HTERT RPE-1 (cell line): ENCODE measurements around the gene CYP4F22.
"Not testable (repeated sequence)": the region's sequence is repeated elsewhere in the genome, so short reads cannot be mapped to it uniquely, and the experiment has no call there.

Source experiments
- in situ Hi-C: fragments of 300-500 bp; cut with MboI; formaldehyde crosslinking; loops from 4 replicates; pipeline ENCODE4 v1.14.3; 2020; ENCODE audit warnings: low sequenced_read_pairs

Gene CYP4F22

GRCh38 chr19:15488489-15489226 is 19.7 kb upstream of the CYP4F22 start:
- in situ Hi-C loops: no loop called here

GRCh38 chr19:15495151-15495550 is 13.2 kb upstream of the CYP4F22 start:
- in situ Hi-C loops: no loop called here

DNA sequence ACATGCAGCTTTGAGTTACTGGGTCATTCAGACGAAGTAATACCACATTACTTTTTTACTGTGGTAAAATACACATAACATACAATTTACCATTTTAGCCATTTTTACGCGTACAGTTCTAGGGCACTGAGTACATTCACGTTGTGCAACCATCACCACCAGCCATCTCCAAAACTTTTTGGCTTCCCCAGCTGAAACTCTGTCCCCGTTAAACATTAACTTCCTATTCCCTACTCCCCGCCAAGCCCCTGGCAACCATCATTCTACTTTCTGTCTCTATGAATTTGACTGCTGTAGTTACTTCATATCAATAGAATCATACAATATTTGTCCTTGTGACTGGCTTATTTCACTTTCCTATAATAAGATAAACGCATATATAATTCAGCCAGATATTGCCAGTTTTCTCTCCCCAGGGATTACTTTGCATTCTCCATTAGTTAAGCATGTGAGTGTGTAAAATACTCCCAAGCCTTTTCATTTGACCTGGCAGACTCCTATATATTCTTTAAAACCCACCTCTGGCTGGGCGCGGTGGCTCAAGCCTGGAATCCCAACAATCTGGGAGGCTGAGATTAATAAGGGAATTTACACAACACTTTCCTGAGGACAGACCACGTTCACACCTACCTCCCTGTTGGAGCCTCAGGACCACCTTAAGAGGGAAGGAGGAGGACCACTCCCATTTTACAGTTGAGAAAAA is 10.0 kb upstream of the CYP4F22 start:
- in situ Hi-C loops: no loop called here

DNA sequence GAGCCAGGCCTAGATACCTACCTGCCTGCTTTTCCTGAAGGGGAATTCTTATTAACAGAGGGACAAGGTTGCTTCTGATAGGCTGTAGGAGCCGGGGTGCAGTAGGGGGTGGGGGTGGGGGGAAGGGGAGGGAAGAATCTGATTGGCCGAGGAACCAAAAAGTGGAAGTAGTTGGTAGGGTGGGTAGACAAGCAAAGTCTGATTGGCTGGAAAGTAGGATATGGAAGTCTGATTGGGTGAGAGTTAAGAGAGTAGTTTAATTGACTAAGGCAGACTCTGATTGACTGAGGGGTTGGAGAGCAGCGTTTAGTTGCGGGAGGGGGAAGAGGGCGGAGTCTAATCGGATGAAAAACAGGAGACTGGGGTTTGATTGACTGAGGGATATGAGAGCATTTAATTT is 9.4 kb upstream of the CYP4F22 start:
- in situ Hi-C loops: no loop called here

DNA sequence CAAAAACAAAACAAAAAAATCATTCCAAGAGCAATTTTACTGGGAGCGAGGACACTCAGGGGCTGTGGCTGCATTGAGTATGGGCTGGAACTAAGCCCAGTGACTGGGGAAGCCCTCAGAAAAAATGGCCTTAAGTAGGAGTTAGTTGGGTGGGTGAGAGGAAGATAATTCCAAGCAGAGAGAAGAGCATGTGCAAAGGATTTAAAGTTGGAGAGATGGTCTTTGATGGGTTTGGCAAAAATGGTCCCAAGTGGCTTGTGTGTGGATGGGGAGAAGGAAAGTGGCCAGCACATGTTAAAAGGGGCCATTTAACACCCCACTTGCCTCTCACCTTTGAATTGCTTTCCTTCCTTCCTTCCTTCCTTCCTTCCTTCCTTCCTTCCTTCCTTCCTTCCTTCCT is 6.7 kb upstream of the CYP4F22 start:
- in situ Hi-C loops: no loop called here

- in situ Hi-C loops: no loop called here
Measured at GRCh38 chr19:15502264-15502663, 6.1 kb upstream of the CYP4F22 start.

DNA sequence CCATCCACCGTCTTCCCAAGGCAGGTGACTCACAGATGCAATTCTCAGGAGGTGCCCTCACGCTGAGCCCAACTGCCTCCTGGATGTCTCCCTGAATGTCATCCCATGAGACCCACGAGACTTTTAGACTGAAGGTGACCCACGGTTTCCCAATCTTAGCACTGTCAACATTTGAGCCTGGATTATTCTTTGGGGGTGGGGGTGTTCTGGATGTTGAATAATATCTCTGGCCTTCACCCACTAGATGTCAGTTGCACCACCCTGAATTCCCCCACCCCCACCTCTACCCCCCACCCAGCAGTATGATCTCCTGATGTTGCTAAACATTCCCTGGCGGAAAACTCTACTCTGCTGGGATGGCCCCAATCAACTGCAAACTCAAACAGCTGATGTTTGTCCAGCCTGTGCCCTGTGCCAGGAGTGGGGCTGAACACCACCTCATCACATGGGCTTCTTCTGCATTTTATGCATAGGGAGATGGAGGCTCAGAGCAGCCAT is 2.2 kb upstream of the CYP4F22 start:
- in situ Hi-C loops: no loop called here

DNA sequence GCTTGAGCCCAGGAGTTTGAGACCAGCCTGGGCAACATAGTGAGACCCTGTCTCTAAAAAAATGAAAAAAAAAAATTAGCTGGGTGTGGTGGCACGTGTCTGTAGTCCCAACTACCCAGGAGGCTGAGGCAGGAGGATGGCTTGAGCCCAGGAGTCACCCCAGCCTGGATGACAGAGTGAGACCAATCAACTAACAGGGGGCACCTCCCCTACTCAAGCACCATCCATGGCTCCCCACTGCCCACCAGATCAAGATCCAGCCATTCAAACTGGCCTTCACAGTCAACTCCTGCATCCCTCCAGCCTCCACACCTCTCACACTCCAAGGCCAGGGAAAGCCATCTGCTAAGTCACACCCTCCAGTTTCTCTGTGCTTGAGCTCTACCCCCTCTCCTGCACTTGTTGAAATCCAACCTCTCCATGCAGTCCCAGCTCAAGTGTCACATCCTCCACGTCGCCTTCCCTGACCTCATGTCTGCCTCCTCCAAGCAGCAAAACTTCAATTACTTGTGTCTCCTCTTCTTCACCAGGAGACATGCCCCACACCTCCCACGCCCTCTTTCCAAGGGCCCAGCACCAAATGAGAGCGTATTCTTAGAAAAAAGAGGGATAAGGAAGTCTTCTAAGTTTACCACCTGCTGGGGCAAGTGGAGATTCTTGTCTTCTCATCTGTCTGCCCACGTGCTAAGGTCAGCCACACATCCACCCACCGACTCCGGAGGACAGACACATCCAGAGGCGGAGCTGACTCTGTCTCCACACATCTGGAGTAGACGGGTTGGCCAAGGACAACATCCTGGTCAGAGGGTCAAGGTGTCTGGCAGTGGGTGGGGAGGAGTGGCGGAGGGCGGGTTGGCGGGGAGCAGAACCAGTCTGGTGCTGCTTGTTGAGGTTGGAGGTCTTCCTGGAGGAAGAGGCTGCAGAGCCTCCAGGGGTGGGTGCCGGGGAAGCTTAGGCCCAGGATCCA is 974 bp upstream of the CYP4F22 start:
- in situ Hi-C loops: no loop called here

- in situ Hi-C loops: no loop called here
Measured at GRCh38 chr19:15511671-15512424, 3.5 kb downstream of the CYP4F22 start.

GRCh38 chr19:15515227-15515625 is 6.9 kb downstream of the CYP4F22 start:
- in situ Hi-C loops: not testable (repeated sequence)

DNA sequence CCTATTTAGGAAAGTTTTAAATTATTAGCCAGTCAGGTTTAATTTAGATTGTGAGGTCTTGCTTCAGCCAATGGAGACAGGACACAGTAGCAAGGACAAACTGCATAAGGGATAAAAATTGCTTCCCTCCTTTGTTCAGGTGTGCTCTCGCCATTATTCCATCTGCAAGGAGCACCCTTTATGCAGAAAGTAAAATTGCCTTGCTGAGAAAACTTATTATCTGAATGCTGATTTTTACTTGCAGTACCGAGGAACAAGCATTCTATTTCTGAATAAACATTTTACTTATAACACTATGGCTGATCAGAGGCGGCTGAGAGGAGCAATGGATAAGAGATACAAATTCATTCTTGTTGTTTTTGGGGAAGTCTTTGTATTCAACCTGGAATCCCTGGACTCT is 8.0 kb downstream of the CYP4F22 start:
- in situ Hi-C loops: no loop called here

DNA sequence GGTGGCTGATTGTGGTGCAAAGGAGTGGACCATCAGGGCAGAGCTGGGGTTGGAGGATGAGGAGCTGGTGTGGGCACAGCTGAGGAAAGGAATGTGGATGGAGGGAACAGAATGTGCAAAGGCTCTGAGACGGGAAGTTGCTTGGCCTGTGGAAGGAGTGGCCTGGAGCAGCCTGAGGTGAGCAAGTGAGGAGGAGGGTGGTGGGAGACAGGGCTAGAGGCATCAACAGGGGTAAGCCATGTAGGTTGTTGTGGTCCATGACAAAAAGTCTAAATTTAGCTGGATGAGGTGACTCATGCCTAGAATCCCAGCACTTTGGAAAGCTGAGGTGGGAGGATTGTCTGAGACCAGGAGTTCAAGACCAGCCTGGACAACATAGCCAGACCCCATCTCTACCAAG is 9.5 kb downstream of the CYP4F22 start:
- in situ Hi-C loops: no loop called here

DNA sequence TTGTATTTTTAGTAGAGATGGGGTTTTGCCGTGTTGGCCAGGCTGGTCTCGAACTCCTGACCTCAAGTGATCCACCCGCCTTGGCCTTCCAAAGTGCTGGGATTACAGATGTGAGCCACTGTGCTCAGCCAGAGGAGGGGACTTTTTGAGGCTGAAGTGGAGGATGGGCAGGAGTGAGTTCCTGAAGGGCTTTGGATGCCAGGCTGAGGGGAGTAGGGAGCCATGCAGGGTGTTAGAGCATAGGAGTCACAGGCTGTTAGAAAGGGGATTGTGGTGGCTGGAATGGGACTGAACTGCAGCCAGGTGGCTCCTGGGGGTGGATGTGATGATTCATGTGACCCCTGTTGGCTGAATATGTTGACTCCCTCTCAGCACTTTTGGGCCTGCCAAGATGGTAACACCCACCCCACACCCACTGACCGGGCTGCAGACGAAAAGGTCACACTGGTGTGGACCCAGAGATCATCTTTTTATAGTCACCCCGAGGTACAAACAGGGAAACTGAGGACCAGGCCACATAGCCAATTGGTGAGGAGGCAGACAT is 11.2 kb downstream of the CYP4F22 start:
- in situ Hi-C loops: no loop called here

GRCh38 chr19:15524781-15525180 is 16.5 kb downstream of the CYP4F22 start:
- in situ Hi-C loops: no loop called here

DNA sequence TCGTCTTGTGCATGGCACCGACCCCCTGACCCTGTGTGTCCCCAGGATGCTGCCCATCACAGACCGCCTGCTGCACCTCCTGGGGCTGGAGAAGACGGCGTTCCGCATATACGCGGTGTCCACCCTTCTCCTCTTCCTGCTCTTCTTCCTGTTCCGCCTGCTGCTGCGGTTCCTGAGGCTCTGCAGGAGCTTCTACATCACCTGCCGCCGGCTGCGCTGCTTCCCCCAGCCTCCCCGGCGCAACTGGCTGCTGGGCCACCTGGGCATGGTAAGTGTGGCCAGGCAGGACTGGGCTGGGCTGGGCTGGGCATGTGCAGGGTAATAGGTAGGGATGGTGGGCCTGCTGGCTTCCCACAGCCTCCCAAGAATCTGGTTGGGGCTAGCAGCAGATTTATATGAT is 17.0 kb downstream of the CYP4F22 start:
- in situ Hi-C loops: no loop called here

DNA sequence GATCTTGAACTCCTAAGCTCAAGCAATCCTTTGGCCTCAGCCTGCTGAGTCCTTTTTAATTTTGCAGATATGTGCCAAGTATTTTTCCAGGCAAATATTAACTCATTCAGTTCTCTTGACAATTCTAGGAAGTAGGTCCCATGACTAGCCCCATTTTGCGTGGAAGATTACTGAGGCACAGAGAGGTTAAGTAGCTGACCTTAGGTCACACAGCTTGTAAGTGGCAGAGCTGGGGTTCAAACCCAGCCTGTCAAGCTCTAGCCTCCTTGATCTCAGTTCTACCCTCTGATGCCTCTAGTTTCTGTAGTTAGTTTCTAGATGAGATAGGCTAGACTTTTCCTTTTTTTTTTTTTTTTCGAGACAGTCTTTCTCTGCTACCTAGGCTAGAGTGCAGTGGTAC is 18.1 kb downstream of the CYP4F22 start:
- in situ Hi-C loops: no loop called here

DNA sequence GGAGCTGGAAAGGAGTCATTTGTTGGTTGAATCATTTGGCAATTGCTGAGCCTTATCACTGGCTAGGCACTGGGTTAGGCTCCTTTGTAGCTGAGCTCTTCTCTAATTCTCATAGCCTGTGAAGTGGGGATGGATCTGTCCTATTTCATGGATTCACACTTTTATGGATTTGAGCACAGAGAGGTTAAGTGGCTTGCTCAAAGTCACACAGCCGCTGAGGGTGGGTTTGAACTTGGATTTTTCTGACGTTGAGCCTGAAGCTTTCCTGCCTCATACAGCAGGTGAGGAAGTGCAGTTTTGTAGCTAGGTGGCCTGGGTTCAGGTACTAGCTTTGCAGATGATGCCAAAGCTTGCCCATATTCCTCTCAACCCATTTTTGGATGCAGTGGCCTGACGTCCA is 19.4 kb downstream of the CYP4F22 start:
- in situ Hi-C loops: no loop called here

- in situ Hi-C loops: no loop called here
Measured at GRCh38 chr19:15529774-15530372, 21.5 kb downstream of the CYP4F22 start.

DNA sequence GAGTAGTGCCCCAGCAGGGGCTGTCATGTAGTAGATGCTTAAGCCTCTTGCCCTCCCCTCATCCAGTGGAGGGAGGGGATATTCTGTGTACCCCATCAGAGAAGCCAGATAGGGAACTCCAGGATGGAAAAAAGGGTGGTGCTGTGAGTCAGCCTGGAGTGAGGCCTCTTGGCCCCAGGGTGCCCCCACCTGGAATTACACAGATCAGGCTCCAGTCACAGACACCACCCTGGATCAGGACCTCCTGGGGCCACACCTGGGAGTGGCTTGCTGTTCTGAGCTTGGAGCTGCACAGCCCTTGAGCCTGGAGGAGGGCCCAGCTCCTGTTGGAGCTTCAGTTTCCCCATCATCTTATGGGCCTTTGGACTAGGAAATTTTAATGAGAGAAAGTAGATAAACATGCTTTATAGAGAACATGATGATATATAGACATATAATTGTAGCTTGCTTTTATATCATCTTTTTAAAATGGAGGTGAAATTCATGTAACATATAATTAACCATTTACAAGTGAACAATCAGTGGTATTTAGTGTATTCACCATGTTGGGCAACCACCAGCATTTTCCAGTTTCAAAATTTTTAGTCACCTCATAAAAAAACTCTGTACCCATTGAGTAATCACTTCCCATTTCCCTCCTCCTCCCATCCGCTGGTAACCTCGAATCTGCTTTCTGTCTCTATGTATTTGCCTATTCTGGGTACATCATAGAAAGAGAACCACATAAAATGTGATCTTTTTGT is 24.6 kb downstream of the CYP4F22 start:
- in situ Hi-C loops: no loop called here
